Gastrocnemius medialis (tissue), 4 donors: ENCODE measurements around the gene EGFLAM.

Source experiments
- POLR2A ChIP-seq, 2 donors: fragments of 450-650 bp; IDR thresholded peaks; one replicate each; pipeline ENCODE4 v1.6.1; 2017; ENCODE audit warnings: antibody characterized with exemption in 2 of 2, mild to moderate bottlenecking in 2 of 2, moderate library complexity in 2 of 2
- TF ChIP-seq, protein P1 (sequence below), 5 experiments: fragments of 450-650 bp in 3 of 5; fragments of 200-600 bp in 2 of 5; sonication (generic) in 2 of 5; IDR thresholded peaks in 4 of 5; conservative IDR thresholded peaks in 1 of 5; 1 replicate in 4 of 5; 2 replicates in 1 of 5; pipeline ENCODE4 v1.5.1; 2016 to 2019; ENCODE audit warnings: antibody characterized with exemption in 5 of 5, mild to moderate bottlenecking in 3 of 5, moderate library complexity in 3 of 5

GRCh38 chr5:38426490-38426889 lies 168.1 kb downstream of the EGFLAM start:
- TF ChIP-seq, protein P1, sequence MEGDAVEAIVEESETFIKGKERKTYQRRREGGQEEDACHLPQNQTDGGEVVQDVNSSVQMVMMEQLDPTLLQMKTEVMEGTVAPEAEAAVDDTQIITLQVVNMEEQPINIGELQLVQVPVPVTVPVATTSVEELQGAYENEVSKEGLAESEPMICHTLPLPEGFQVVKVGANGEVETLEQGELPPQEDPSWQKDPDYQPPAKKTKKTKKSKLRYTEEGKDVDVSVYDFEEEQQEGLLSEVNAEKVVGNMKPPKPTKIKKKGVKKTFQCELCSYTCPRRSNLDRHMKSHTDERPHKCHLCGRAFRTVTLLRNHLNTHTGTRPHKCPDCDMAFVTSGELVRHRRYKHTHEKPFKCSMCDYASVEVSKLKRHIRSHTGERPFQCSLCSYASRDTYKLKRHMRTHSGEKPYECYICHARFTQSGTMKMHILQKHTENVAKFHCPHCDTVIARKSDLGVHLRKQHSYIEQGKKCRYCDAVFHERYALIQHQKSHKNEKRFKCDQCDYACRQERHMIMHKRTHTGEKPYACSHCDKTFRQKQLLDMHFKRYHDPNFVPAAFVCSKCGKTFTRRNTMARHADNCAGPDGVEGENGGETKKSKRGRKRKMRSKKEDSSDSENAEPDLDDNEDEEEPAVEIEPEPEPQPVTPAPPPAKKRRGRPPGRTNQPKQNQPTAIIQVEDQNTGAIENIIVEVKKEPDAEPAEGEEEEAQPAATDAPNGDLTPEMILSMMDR (IDR thresholded peaks at IDR 0.05 in 4 of 5, conservative IDR thresholded peaks at IDR 0.05 in 1 of 5) = no peak
- TF ChIP-seq POLR2A (IDR thresholded peaks at IDR 0.05) = no peak
